ENCODE measurements around the gene SPATA31C2. TPM values are rescaled to one million over a fixed set of nuclear protein-coding genes. Genes with fewer than 3 reads are reported as not detected.

Gene SPATA31C2
- total RNA-seq, 3 donors from 2014 or later, result not detected

- intact Hi-C loops (cut with DNase I, micrococcal nuclease), result no loop called here
- TF ChIP-seq CTCF (IDR thresholded peaks at IDR 0.05), result no peak
- no peak for ATAC-seq
Measured at GRCh38 chr9:88087906-88088305, 50.4 kb downstream of the SPATA31C2 start.

GRCh38 chr9:88085476-88085875 is 52.8 kb downstream of the SPATA31C2 start:
- DNase-seq (no peak), ATAC-seq (no peak)
- no peaks in the 10 kb centered on the region for H3K36me3 ChIP-seq (ENCODE audit: low read depth)
- H3K4me1 ChIP-seq (ENCODE audit: low read depth), result no peaks in the 10 kb centered on the region
- intact Hi-C loops (cut with DNase I, micrococcal nuclease), result no loop called here
- H3K4me3 ChIP-seq, result no peak overlapping the region
- no peak for TF ChIP-seq CTCF (IDR thresholded peaks at IDR 0.05)
- H3K9me3 ChIP-seq, result no peaks in the 10 kb centered on the region

More at GRCh38 chr9:88087906-88088305, 50.4 kb downstream of the SPATA31C2 start:
- Histone ChIP-seq H3K9me3 (no peaks in the 10 kb centered on the region), H3K36me3 (ENCODE audit: low read depth) (no peaks in the 10 kb centered on the region), H3K4me1 (ENCODE audit: low read depth) (no peaks in the 10 kb centered on the region), H3K4me3 (no peak overlapping the region)
- no peak for DNase-seq

- no peak for TF ChIP-seq CTCF (IDR thresholded peaks at IDR 0.05)
- DNase-seq (no peak), ATAC-seq (no peak)
- Histone ChIP-seq H3K9me3 (no peaks in the 10 kb centered on the region), H3K36me3 (ENCODE audit: low read depth) (no peaks in the 10 kb centered on the region), H3K4me3 (no peak overlapping the region), H3K4me1 (ENCODE audit: low read depth) (no peaks in the 10 kb centered on the region)
- intact Hi-C loops (cut with DNase I, micrococcal nuclease), result no loop called here
Measured at GRCh38 chr9:88084357-88085183, 53.7 kb downstream of the SPATA31C2 start.

Other genes starting within 250 kb of the SPATA31C2 start
- not detected for gene SPATA31C1, start 220.5 kb downstream of the SPATA31C2 start, total RNA-seq
- 10 to 100 TPM in 2 of 3 donors, 1 to 10 TPM in 1; 6.8 to 15.0 (median 14.2) TPM for gene CDK20, start 163.9 kb downstream of the SPATA31C2 start, total RNA-seq
- 10 to 100 TPM; 51.5 to 98.7 (median 67.7) TPM for gene SPIN1, start 250.0 kb upstream of the SPATA31C2 start, total RNA-seq

Data from mucosa of descending colon (tissue), 3 donors.